Measurements from ENCODE around the gene DKKL1.

DNA sequence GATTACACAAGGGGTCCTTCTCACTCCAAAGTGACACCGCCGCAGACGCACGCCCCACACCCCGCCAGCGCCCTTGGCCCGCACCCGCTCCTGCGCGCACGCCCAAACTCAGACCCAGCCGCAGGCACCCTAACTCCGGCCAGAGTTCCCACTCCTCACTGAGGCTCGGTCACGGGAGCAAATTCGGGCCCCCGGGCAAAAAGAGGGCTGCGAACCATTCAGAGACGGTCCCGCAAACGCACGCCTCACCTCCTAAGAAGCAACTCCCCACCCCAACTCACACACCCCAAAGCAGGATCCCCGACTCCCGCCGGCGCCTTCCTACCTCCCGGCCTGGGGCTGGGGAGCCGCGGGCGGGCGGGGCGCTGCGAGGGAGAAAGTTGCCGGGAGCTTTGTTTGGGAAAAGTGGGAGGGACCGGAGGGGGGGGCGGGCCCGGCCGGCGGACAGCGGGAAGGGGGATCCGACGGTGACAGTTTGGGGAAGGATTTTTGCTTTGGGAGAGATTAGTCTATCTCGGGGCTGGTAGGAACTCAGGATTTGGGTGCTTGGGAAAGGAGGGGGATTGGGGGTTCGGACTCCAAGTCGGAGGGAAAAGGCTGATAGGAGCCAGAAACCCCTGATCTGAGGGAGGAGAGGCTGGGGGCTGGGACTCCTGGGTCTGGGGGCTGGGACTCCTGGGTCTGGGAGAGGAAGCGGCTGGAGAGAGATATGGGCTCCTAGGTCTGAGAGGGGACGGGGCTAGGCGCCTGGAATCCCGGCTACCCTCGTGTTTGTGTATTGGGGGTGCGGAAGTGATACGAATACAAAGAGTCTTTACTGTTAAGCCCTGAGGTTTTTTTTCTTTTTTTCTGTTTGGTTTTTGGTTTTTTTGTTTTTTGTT lies 1.4 kb upstream of the DKKL1 start, which contains the start of gene TEAD2:
- TF ChIP-seq, protein P1, sequence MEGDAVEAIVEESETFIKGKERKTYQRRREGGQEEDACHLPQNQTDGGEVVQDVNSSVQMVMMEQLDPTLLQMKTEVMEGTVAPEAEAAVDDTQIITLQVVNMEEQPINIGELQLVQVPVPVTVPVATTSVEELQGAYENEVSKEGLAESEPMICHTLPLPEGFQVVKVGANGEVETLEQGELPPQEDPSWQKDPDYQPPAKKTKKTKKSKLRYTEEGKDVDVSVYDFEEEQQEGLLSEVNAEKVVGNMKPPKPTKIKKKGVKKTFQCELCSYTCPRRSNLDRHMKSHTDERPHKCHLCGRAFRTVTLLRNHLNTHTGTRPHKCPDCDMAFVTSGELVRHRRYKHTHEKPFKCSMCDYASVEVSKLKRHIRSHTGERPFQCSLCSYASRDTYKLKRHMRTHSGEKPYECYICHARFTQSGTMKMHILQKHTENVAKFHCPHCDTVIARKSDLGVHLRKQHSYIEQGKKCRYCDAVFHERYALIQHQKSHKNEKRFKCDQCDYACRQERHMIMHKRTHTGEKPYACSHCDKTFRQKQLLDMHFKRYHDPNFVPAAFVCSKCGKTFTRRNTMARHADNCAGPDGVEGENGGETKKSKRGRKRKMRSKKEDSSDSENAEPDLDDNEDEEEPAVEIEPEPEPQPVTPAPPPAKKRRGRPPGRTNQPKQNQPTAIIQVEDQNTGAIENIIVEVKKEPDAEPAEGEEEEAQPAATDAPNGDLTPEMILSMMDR (conservative IDR thresholded peaks at IDR 0.05 in 1 of 2, IDR thresholded peaks at IDR 0.05 in 1 of 2; ENCODE audit: extremely low read depth in 1 of 2, insufficient read depth in 1 of 2, low read depth in 1 of 2, low read length in 2 of 2) = no peak
- no peak for TF ChIP-seq EZH2 (IDR thresholded peaks at IDR 0.05; ENCODE audit: borderline replicate concordance, low read length)
